Measurements from ENCODE around the gene MKNK2. TPM values are rescaled to one million over a fixed set of nuclear protein-coding genes. Genes with fewer than 3 reads are reported as not detected.

Gene MKNK2
- total and polyA plus RNA-seq, 2 of the 13 experiments (the other 11 are each of a cell fraction or from before 2014, with no cell fraction given) = 44.9 to 112 TPM

DNA sequence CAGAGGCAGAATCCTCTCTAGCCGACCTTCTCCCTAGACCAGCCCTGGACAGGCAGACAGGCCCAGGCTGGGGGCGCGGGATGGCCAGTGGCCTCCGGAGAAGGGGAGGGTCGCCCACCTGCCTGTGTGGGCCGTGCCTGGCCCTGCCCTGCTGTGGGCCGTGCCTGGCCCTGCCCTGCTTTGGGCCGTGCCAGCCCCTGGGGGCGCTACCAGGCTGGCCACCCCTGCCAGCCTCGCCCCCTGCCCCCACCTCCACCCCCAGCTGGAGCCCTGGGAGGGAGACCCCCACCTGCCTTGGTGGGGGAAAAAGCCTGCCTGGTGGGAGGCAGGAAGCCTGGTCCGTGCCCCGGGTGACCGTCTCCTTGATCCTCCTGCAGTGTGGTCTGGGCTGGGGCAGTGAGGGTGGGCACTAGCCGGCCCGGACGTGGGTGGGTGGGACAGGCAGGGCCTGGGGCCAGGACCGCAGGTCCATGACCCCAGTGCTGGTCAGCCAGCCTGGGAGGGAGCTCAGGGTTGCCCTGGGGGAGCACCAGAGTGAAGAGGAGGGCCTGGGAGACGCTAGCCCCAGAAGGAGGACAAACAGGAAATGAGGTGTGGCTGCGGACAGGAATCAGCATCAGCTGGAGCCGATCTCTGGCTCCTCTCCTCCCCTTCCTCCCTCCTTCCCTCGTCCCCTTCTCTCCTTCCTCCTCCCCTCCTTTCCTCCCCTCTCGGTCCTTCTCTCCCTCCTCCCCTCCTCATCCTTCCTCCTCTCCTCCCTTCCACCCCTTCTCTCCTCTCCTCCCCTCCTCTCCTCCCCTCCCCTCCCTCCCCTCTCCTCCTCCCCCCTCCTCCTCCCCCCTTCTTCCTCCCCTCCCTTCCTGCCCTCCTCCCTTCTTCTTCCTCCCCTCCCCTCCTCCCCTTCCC lies 5.1 kb upstream of the MKNK2 start (continued):
- TF ChIP-seq ZNF569 (CRISPR knock-in tag; IDR thresholded peaks at IDR 0.05; ENCODE audit: borderline replicate concordance) (no peak), ZNF746 (CRISPR knock-in tag; IDR thresholded peaks at IDR 0.05) (peak; percentile 86), PAX8 (CRISPR knock-in tag; IDR thresholded peaks at IDR 0.05; ENCODE audit: borderline replicate concordance) (no peak), ZFP36L1 (CRISPR knock-in tag; IDR thresholded peaks at IDR 0.05) (no peak), NFIB (CRISPR knock-in tag; IDR thresholded peaks at IDR 0.05; ENCODE audit: borderline replicate concordance) (no peak), ZNF251 (CRISPR knock-in tag; IDR thresholded peaks at IDR 0.05) (no peak), RFX3 (CRISPR knock-in tag; IDR thresholded peaks at IDR 0.05) (no peak), EED (CRISPR knock-in tag; IDR thresholded peaks at IDR 0.05) (no peak), ZNF652 (CRISPR knock-in tag; IDR thresholded peaks at IDR 0.05; ENCODE audit: borderline replicate concordance, low read depth) (no peak), POLR2G (IDR thresholded peaks at IDR 0.05; ENCODE audit: low read depth, low read length) (peak; percentile 58; the same call in 1 of the 2 replicates), RNF2 (conservative IDR thresholded peaks at IDR 0.05; ENCODE audit: low read depth) (no peak), ASH2L (IDR thresholded peaks at IDR 0.05; ENCODE audit: insufficient read length, low read depth, low read length) (no peak), KLF9 (CRISPR knock-in tag; IDR thresholded peaks at IDR 0.05; ENCODE audit: low read depth) (no peak), STAT5B (CRISPR knock-in tag; IDR thresholded peaks at IDR 0.05) (no peak), NFKBIZ (CRISPR knock-in tag; IDR thresholded peaks at IDR 0.05) (no peak), FOXK2 (IDR thresholded peaks at IDR 0.05) (no peak), ZNF143 (CRISPR knock-in tag; IDR thresholded peaks at IDR 0.05) (no peak)
- TF ChIP-seq, protein P1, sequence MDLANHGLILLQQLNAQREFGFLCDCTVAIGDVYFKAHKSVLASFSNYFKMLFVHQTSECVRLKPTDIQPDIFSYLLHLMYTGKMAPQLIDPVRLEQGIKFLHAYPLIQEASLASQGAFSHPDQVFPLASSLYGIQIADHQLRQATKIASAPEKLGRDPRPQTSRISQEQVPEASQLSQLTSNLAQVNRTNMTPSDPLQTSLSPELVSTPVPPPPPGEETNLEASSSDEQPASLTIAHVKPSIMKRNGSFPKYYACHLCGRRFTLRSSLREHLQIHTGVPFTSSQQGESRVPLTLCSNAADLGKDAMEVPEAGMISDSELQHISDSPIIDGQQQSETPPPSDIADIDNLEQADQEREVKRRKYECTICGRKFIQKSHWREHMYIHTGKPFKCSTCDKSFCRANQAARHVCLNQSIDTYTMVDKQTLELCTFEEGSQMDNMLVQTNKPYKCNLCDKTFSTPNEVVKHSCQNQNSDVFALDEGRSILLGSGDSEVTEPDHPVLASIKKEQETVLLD (CRISPR knock-in tag; IDR thresholded peaks at IDR 0.05; ENCODE audit: low read depth) = no peak
- TF ChIP-seq, protein P2, sequence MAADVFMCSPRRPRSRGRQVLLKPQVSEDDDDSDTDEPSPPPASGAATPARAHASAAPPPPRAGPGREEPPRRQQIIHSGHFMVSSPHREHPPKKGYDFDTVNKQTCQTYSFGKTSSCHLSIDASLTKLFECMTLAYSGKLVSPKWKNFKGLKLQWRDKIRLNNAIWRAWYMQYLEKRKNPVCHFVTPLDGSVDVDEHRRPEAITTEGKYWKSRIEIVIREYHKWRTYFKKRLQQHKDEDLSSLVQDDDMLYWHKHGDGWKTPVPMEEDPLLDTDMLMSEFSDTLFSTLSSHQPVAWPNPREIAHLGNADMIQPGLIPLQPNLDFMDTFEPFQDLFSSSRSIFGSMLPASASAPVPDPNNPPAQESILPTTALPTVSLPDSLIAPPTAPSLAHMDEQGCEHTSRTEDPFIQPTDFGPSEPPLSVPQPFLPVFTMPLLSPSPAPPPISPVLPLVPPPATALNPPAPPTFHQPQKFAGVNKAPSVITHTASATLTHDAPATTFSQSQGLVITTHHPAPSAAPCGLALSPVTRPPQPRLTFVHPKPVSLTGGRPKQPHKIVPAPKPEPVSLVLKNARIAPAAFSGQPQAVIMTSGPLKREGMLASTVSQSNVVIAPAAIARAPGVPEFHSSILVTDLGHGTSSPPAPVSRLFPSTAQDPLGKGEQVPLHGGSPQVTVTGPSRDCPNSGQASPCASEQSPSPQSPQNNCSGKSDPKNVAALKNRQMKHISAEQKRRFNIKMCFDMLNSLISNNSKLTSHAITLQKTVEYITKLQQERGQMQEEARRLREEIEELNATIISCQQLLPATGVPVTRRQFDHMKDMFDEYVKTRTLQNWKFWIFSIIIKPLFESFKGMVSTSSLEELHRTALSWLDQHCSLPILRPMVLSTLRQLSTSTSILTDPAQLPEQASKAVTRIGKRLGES (CRISPR knock-in tag; IDR thresholded peaks at IDR 0.05; ENCODE audit: borderline replicate concordance) = no peak
- TF ChIP-seq, protein P3, sequence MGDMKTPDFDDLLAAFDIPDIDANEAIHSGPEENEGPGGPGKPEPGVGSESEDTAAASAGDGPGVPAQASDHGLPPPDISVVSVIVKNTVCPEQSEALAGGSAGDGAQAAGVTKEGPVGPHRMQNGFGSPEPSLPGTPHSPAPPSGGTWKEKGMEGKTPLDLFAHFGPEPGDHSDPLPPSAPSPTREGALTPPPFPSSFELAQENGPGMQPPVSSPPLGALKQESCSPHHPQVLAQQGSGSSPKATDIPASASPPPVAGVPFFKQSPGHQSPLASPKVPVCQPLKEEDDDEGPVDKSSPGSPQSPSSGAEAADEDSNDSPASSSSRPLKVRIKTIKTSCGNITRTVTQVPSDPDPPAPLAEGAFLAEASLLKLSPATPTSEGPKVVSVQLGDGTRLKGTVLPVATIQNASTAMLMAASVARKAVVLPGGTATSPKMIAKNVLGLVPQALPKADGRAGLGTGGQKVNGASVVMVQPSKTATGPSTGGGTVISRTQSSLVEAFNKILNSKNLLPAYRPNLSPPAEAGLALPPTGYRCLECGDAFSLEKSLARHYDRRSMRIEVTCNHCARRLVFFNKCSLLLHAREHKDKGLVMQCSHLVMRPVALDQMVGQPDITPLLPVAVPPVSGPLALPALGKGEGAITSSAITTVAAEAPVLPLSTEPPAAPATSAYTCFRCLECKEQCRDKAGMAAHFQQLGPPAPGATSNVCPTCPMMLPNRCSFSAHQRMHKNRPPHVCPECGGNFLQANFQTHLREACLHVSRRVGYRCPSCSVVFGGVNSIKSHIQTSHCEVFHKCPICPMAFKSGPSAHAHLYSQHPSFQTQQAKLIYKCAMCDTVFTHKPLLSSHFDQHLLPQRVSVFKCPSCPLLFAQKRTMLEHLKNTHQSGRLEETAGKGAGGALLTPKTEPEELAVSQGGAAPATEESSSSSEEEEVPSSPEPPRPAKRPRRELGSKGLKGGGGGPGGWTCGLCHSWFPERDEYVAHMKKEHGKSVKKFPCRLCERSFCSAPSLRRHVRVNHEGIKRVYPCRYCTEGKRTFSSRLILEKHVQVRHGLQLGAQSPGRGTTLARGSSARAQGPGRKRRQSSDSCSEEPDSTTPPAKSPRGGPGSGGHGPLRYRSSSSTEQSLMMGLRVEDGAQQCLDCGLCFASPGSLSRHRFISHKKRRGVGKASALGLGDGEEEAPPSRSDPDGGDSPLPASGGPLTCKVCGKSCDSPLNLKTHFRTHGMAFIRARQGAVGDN (CRISPR knock-in tag; IDR thresholded peaks at IDR 0.05) = peak; percentile 81
- TF ChIP-seq, protein P4, sequence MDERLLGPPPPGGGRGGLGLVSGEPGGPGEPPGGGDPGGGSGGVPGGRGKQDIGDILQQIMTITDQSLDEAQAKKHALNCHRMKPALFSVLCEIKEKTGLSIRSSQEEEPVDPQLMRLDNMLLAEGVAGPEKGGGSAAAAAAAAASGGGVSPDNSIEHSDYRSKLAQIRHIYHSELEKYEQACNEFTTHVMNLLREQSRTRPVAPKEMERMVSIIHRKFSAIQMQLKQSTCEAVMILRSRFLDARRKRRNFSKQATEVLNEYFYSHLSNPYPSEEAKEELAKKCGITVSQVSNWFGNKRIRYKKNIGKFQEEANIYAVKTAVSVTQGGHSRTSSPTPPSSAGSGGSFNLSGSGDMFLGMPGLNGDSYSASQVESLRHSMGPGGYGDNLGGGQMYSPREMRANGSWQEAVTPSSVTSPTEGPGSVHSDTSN (CRISPR knock-in tag; IDR thresholded peaks at IDR 0.05) = no peak

Measured in HepG2 (cell line).